Measurements from ENCODE around the gene PHLPP1.
A peak's percentile ranks its signal among the peaks of the same experiment; 100 is the strongest.
"Not testable (repeated sequence)": the region's sequence is repeated elsewhere in the genome, so short reads cannot be mapped to it uniquely, and the experiment has no call there.

PHLPP1 gene

GRCh38 chr18:62894681-62895390 lies 179.5 kb downstream of the PHLPP1 start:
- DNase-seq (ENCODE audit: low spot score), result no peak

- no peak for DNase-seq (ENCODE audit: low spot score)
Measured at GRCh38 chr18:62897153-62897552, 181.8 kb downstream of the PHLPP1 start.

- no peak for DNase-seq (ENCODE audit: low spot score)
Measured at GRCh38 chr18:62898359-62898758, 183.0 kb downstream of the PHLPP1 start.

GRCh38 chr18:62899534-62899933 lies 184.2 kb downstream of the PHLPP1 start:
- DNase-seq (ENCODE audit: low spot score), result no peak

GRCh38 chr18:62900132-62900883 lies 185.0 kb downstream of the PHLPP1 start:
- no peak for DNase-seq (ENCODE audit: low spot score)

- DNase-seq (ENCODE audit: low spot score), result no peak
Measured at GRCh38 chr18:62902776-62903175, 187.4 kb downstream of the PHLPP1 start.

GRCh38 chr18:62904396-62905285 lies 189.3 kb downstream of the PHLPP1 start:
- no peak for DNase-seq (ENCODE audit: low spot score)

- DNase-seq (ENCODE audit: low spot score), result no peak
Measured at GRCh38 chr18:62912885-62913284, 197.5 kb downstream of the PHLPP1 start.

GRCh38 chr18:62913824-62914223 lies 198.5 kb downstream of the PHLPP1 start:
- not testable (repeated sequence) for DNase-seq (ENCODE audit: low spot score)

- no peak for DNase-seq (ENCODE audit: low spot score)
Measured at GRCh38 chr18:62914871-62915392, 199.6 kb downstream of the PHLPP1 start.

GRCh38 chr18:62918361-62918760 lies 203.0 kb downstream of the PHLPP1 start:
- DNase-seq (ENCODE audit: low spot score), result no peak

- no peak for DNase-seq (ENCODE audit: low spot score)
Measured at GRCh38 chr18:62919109-62919838, 203.9 kb downstream of the PHLPP1 start.

GRCh38 chr18:62925031-62925688 lies 209.8 kb downstream of the PHLPP1 start:
- no peak for DNase-seq (ENCODE audit: low spot score)

- no peak for DNase-seq (ENCODE audit: low spot score)
Measured at GRCh38 chr18:62928326-62928725, 213.0 kb downstream of the PHLPP1 start.

GRCh38 chr18:62933261-62933887 lies 218.0 kb downstream of the PHLPP1 start:
- no peak for DNase-seq (ENCODE audit: low spot score)

GRCh38 chr18:62935994-62936393 lies 220.7 kb downstream of the PHLPP1 start:
- no peak for DNase-seq (ENCODE audit: low spot score)

- no peak for DNase-seq (ENCODE audit: low spot score)
Measured at GRCh38 chr18:62937065-62937464, 221.7 kb downstream of the PHLPP1 start.

- DNase-seq (ENCODE audit: low spot score), result no peak
Measured at GRCh38 chr18:62938006-62938405, 222.7 kb downstream of the PHLPP1 start.

- DNase-seq (ENCODE audit: low spot score), result peak; percentile 26
Measured at GRCh38 chr18:62938487-62938886, 223.1 kb downstream of the PHLPP1 start.

- peak; percentile 33 for DNase-seq (ENCODE audit: low spot score)
Measured at GRCh38 chr18:62939433-62939832, 224.1 kb downstream of the PHLPP1 start.

- DNase-seq (ENCODE audit: low spot score), result no peak
Measured at GRCh38 chr18:62939926-62940325, 224.6 kb downstream of the PHLPP1 start.

Data from NAMALWA (cell line).